GM19193 (cell line): ENCODE data around the gene TP53I11.

Source experiments
- POLR2A ChIP-seq: IDR thresholded peaks from 4 replicates; pipeline ENCODE4 v1.6.1; 2011; ENCODE audit not compliant: insufficient read depth, insufficient read length; ENCODE audit errors: extremely low read depth

The TP53I11 gene

GRCh38 chr11:44968510-44968909 is 17.8 kb upstream of the TP53I11 start:
- TF ChIP-seq POLR2A = no peak

- no peak for TF ChIP-seq POLR2A
Observed at GRCh38 chr11:44967930-44968496, 17.3 kb upstream of the TP53I11 start.

- no peak for TF ChIP-seq POLR2A
Observed at GRCh38 chr11:44966694-44967093, 16.0 kb upstream of the TP53I11 start.

- no peak for TF ChIP-seq POLR2A
Observed at GRCh38 chr11:44964526-44965209, 14.0 kb upstream of the TP53I11 start.

GRCh38 chr11:44963948-44964347 is 13.3 kb upstream of the TP53I11 start:
- no peak for TF ChIP-seq POLR2A

- TF ChIP-seq POLR2A = no peak
Observed at GRCh38 chr11:44963136-44963535, 12.5 kb upstream of the TP53I11 start.

- no peak for TF ChIP-seq POLR2A
Observed at GRCh38 chr11:44962464-44962863, 11.8 kb upstream of the TP53I11 start.

- TF ChIP-seq POLR2A = no peak
Observed at GRCh38 chr11:44960200-44960845, 9.6 kb upstream of the TP53I11 start.

- TF ChIP-seq POLR2A = no peak
Observed at GRCh38 chr11:44959064-44959463, 8.4 kb upstream of the TP53I11 start.

- TF ChIP-seq POLR2A = no peak
Observed at GRCh38 chr11:44957776-44958564, 7.3 kb upstream of the TP53I11 start.

GRCh38 chr11:44957040-44957515 is 6.4 kb upstream of the TP53I11 start:
- TF ChIP-seq POLR2A = no peak

- no peak for TF ChIP-seq POLR2A
Observed at GRCh38 chr11:44955015-44955738, 4.5 kb upstream of the TP53I11 start.

- TF ChIP-seq POLR2A = no peak
Observed at GRCh38 chr11:44954051-44954906, 3.6 kb upstream of the TP53I11 start.
